Measurements from ENCODE around the gene RABGGTA.

The RABGGTA gene

GRCh38 chr14:24278424-24278823 is 7.0 kb upstream of the RABGGTA start:
- DNase-seq = no peak

GRCh38 chr14:24277606-24278321 is 6.4 kb upstream of the RABGGTA start:
- no peak for DNase-seq

- no peak for DNase-seq
Measured at GRCh38 chr14:24277071-24277470, 5.7 kb upstream of the RABGGTA start.

GRCh38 chr14:24274101-24274543 is 2.7 kb upstream of the RABGGTA start:
- DNase-seq = no peak

- no peak for DNase-seq
Measured at GRCh38 chr14:24273422-24273998, 2.1 kb upstream of the RABGGTA start.

GRCh38 chr14:24272467-24272866 is 1.1 kb upstream of the RABGGTA start:
- DNase-seq = no peak

GRCh38 chr14:24271834-24272263 is 452 bp upstream of the RABGGTA start:
- DNase-seq = no peak

GRCh38 chr14:24270537-24271133 is 762 bp downstream of the RABGGTA start:
- DNase-seq = no peak

GRCh38 chr14:24269910-24270536 is 1.4 kb downstream of the RABGGTA start:
- no peak for DNase-seq

- DNase-seq = no peak
Measured at GRCh38 chr14:24269368-24269767, 2.0 kb downstream of the RABGGTA start.

- DNase-seq = no peak
Measured at GRCh38 chr14:24268225-24268624, 3.2 kb downstream of the RABGGTA start.

- no peak for DNase-seq
Measured at GRCh38 chr14:24267516-24267915, 3.9 kb downstream of the RABGGTA start.

- no peak for DNase-seq
Measured at GRCh38 chr14:24266344-24267244, 4.8 kb downstream of the RABGGTA start.

GRCh38 chr14:24264298-24264697 is 7.1 kb downstream of the RABGGTA start:
- DNase-seq = no peak

GRCh38 chr14:24263848-24264247 is 7.5 kb downstream of the RABGGTA start:
- no peak for DNase-seq

GRCh38 chr14:24262821-24263733 is 8.3 kb downstream of the RABGGTA start, which contains the start of gene TGM1:
Gene TGM1, minus strand, starts transcription at chr14:24263177. Its CDS starts 825 bp downstream, at chr14:24262352.
- DNase-seq = no peak

- no peak for DNase-seq
Measured at GRCh38 chr14:24261969-24262327, 9.4 kb downstream of the RABGGTA start.

GRCh38 chr14:24261256-24261968 is 10.0 kb downstream of the RABGGTA start:
- no peak for DNase-seq

- no peak for DNase-seq
Measured at GRCh38 chr14:24260780-24261157, 10.6 kb downstream of the RABGGTA start.

- DNase-seq = no peak
Measured at GRCh38 chr14:24260026-24260779, 11.2 kb downstream of the RABGGTA start.

Measured in activated gamma-delta T cell treated with Interleukin-2 at 50 U/mL for 16 hours (primary cell).